ENCODE data around the gene RNF157. TPM values are rescaled to one million over a fixed set of nuclear protein-coding genes. Genes with fewer than 3 reads are reported as not detected.

The RNF157 gene
- total RNA-seq, 1 experiment from 2014 or later: 0.86 TPM

DNA sequence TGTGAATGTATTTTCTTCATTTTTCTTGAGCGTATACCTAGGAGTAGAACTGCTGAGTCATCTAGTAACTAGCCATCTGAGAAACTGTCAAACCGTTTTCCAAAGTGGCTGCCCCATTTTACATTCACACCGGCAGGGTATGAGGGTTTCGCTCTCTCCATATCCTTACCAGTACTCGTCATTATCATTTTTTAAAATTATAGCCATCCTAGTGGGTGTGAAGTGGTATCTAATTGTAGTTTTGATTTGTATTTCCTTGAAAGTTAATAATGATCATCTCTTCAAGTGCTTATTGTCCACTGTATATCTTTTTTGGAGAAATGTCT lies 6.0 kb downstream of the RNF157 start:
- CTCF ChIA-PET: interaction anchor here (1.2 kb wide), 1 partner anchor 10 kb away, joined by 3 read pairs; no protein-coding TSS in a partner anchor
- H3K9me2 ChIP-seq (ENCODE audit: insufficient read depth): no peaks in the 10 kb centered on the region
- H4K20me1 ChIP-seq (ENCODE audit: insufficient read depth): no peaks in the 10 kb centered on the region
- H3K4me1 ChIP-seq (ENCODE audit: control insufficient read depth in 1 of 2, insufficient read depth in 2 of 2, low read length in 2 of 2): peaks cover 0 to 15% of the 10 kb centered on the region in 2 experiments; a peak in 1 of 4 replicates
- ATAC-seq: no peak
- H3K9ac ChIP-seq (ENCODE audit: low read length): no peak overlapping the region
- H3K4me3 ChIP-seq (replicated peaks in 1 of 2; ENCODE audit: low read depth in 1 of 2, low read length in 2 of 2): no peak overlapping the region
- POLR2A ChIA-PET: no interaction called here
- no peaks in the 10 kb centered on the region for H3K9me3 ChIP-seq (ENCODE audit: control insufficient read depth in 1 of 2, insufficient read depth in 1 of 2, low read depth in 1 of 2, low read length in 2 of 2)
- no peak overlapping the region for H3K4me2 ChIP-seq (ENCODE audit: low read length)
- H3K36me3 ChIP-seq (ENCODE audit: control insufficient read depth in 1 of 2, insufficient read depth in 2 of 2, low read length in 2 of 2): no peaks in the 10 kb centered on the region
- DNase-seq (ENCODE audit: low read depth, low spot score): no peak
- RAD21 ChIA-PET (ENCODE audit: low non-redundant PET in 1 of 2, low total read pairs in 2 of 2, uncharacterized antibody in 2 of 2, unreplicated experiment in 2 of 2): no interaction called here
- BruUV-seq (replicated peaks): no TSS peak
- peak overlapping the region; percentile 7 for H2AFZ ChIP-seq (ENCODE audit: low read depth, low read length, poor library complexity, severe bottlenecking)
- no peak overlapping the region for H3K27ac ChIP-seq (ENCODE audit: low read depth, low read length)
- intact Hi-C loops (cut with micrococcal nuclease): no loop called here
- TF ChIP-seq, protein P1, sequence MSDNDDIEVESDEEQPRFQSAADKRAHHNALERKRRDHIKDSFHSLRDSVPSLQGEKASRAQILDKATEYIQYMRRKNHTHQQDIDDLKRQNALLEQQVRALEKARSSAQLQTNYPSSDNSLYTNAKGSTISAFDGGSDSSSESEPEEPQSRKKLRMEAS (IDR thresholded peaks at IDR 0.05): no peak
- TF ChIP-seq SIN3A (IDR thresholded peaks at IDR 0.05; ENCODE audit: low read depth): no peak
- no peak for TF ChIP-seq ELF1 (IDR thresholded peaks at IDR 0.05; ENCODE audit: borderline replicate concordance, low read depth)
- TF ChIP-seq REST (IDR thresholded peaks at IDR 0.05; ENCODE audit: low read depth): no peak
- no peak for TF ChIP-seq CTCF (IDR thresholded peaks at IDR 0.05 in 2 of 3, conservative IDR thresholded peaks at IDR 0.05 in 1 of 3; ENCODE audit: borderline replicate concordance in 1 of 3, insufficient read depth in 1 of 3, low read depth in 2 of 3, low read length in 2 of 3)
- TF ChIP-seq EZH2phosphoT487 (IDR thresholded peaks at IDR 0.05; ENCODE audit: borderline replicate concordance): no peak
- no peak for TF ChIP-seq ZFX (IDR thresholded peaks at IDR 0.05)
- no peak for TF ChIP-seq SP1 (IDR thresholded peaks at IDR 0.05; ENCODE audit: low read depth)
- no peak for TF ChIP-seq SRF (IDR thresholded peaks at IDR 0.05; ENCODE audit: low read depth)
- TF ChIP-seq TCF7L2 (IDR thresholded peaks at IDR 0.05; ENCODE audit: borderline replicate concordance, extremely low read depth, insufficient read depth, insufficient read length): no peak
- TF ChIP-seq ATF3 (IDR thresholded peaks at IDR 0.05): no peak
- no peak for TF ChIP-seq YY1 (IDR thresholded peaks at IDR 0.05; ENCODE audit: extremely low read depth, insufficient replicate concordance, low read depth, low read length)
- no peak for TF ChIP-seq EZH2 (IDR thresholded peaks at IDR 0.05)
- TF ChIP-seq RAD21 (IDR thresholded peaks at IDR 0.05; ENCODE audit: low read depth): no peak
- H3K27me3 ChIP-seq (ENCODE audit: insufficient read depth, low read length): peaks cover 10% of the 10 kb centered on the region; the same call in 1 of the 2 replicates
- H3K79me2 ChIP-seq (ENCODE audit: insufficient read depth, low read length): no peaks in the 10 kb centered on the region

All from HCT116 (cell line).